Mammary epithelial cell (primary cell): ENCODE data around the gene IGSF1.

ENCODE experiments used
- EZH2 ChIP-seq: IDR thresholded peaks from 2 replicates; pipeline ENCODE4 v1.6.1; 2012; ENCODE audit warnings: low read length, inconsistent platforms, borderline replicate concordance
- TF ChIP-seq, protein P1 (sequence below), 2 donors: IDR thresholded peaks in 1 of 2; conservative IDR thresholded peaks in 1 of 2; 2 replicates each; pipeline ENCODE4 v1.5.1; 2011 to 2012; ENCODE audit warnings: inconsistent platforms in 2 of 2, low read length in 2 of 2, mild to moderate bottlenecking in 2 of 2, control low read depth in 1 of 2, low read depth in 1 of 2; ENCODE audit not compliant: insufficient read depth in 1 of 2; ENCODE audit errors: extremely low read depth in 1 of 2

DNA sequence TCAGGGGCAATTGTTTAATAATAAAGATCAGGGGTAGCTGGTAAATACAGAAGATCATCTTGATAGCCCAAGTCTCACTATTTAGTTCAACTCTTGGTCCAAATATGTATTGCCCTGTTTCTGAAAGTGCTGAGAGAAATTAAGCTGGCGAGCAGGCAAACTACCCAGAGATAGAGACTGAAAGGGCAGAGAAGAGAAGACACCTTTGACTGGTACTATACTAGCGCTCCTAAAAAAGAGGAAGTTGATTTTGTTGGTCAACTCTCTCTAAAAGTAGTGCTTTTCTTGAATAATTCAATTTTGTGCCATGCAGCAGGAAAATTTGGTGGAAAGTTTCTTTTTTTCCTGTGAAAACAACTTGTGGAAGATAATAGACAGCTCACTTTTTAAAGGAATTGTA is 64.0 kb downstream of the IGSF1 start:
- TF ChIP-seq, protein P1, sequence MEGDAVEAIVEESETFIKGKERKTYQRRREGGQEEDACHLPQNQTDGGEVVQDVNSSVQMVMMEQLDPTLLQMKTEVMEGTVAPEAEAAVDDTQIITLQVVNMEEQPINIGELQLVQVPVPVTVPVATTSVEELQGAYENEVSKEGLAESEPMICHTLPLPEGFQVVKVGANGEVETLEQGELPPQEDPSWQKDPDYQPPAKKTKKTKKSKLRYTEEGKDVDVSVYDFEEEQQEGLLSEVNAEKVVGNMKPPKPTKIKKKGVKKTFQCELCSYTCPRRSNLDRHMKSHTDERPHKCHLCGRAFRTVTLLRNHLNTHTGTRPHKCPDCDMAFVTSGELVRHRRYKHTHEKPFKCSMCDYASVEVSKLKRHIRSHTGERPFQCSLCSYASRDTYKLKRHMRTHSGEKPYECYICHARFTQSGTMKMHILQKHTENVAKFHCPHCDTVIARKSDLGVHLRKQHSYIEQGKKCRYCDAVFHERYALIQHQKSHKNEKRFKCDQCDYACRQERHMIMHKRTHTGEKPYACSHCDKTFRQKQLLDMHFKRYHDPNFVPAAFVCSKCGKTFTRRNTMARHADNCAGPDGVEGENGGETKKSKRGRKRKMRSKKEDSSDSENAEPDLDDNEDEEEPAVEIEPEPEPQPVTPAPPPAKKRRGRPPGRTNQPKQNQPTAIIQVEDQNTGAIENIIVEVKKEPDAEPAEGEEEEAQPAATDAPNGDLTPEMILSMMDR (conservative IDR thresholded peaks at IDR 0.05 in 1 of 2, IDR thresholded peaks at IDR 0.05 in 1 of 2; ENCODE audit: extremely low read depth in 1 of 2, insufficient read depth in 1 of 2, low read depth in 1 of 2, low read length in 2 of 2), result no peak
- TF ChIP-seq EZH2, result no peak
